Mammary epithelial cell (primary cell): ENCODE data around the gene P2RY1.

Experiments used
- CTCF ChIP-seq, 2 donors: IDR thresholded peaks in 1 of 2; conservative IDR thresholded peaks in 1 of 2; 2 replicates each; pipeline ENCODE4 v1.5.1; 2011 to 2012; ENCODE audit warnings: inconsistent platforms in 2 of 2, low read length in 2 of 2, mild to moderate bottlenecking in 2 of 2, control low read depth in 1 of 2, low read depth in 1 of 2; ENCODE audit not compliant: insufficient read depth in 1 of 2; ENCODE audit errors: extremely low read depth in 1 of 2
- EZH2 ChIP-seq: IDR thresholded peaks from 2 replicates; pipeline ENCODE4 v1.6.1; 2012; ENCODE audit warnings: low read length, inconsistent platforms, borderline replicate concordance

GRCh38 chr3:152853196-152853595 is 18.3 kb downstream of the P2RY1 start:
- no peak for TF ChIP-seq CTCF (conservative IDR thresholded peaks at IDR 0.05 in 1 of 2, IDR thresholded peaks at IDR 0.05 in 1 of 2; ENCODE audit: extremely low read depth in 1 of 2, insufficient read depth in 1 of 2, low read depth in 1 of 2, low read length in 2 of 2)
- no peak for TF ChIP-seq EZH2
